ENCODE data around the gene MICAL3. TPM values are rescaled to one million over a fixed set of nuclear protein-coding genes. Genes with fewer than 3 reads are reported as not detected.
"Not testable (repeated sequence)": the region's sequence is repeated elsewhere in the genome, so short reads cannot be mapped to it uniquely, and the experiment has no call there.

The MICAL3 gene
- total RNA-seq, 2 experiments from 2014 or later: 21.9 to 22.5 TPM

GRCh38 chr22:18059094-18059417 lies 34.7 kb upstream of the MICAL3 start:
- H3K27me3 Mint-ChIP-seq: peaks cover 8% of the 10 kb centered on the region
- ATAC-seq: no peak
- no peak for DNase-seq
- CTCF ChIA-PET: interaction anchor here (1.5 kb wide), 2 partner anchors 18 to 31 kb away, joined by 4 to 6 read pairs; no protein-coding TSS in a partner anchor
- intact Hi-C loops (cut with DNase I, micrococcal nuclease): no loop called here
- H3K36me3 Mint-ChIP-seq (ENCODE audit: low read depth): no peaks in the 10 kb centered on the region
- no peaks in the 10 kb centered on the region for H3K9me3 Mint-ChIP-seq (ENCODE audit: low read depth)
- POLR2A ChIA-PET: no interaction called here
- H3K4me1 Mint-ChIP-seq: no peaks in the 10 kb centered on the region
- no peak overlapping the region for H3K4me3 Mint-ChIP-seq
- H3K27ac Mint-ChIP-seq: no peak overlapping the region

GRCh38 chr22:18058371-18059093 lies 34.2 kb upstream of the MICAL3 start:
- Mint-ChIP-seq H3K9me3 (ENCODE audit: low read depth) (no peaks in the 10 kb centered on the region), H3K36me3 (ENCODE audit: low read depth) (no peaks in the 10 kb centered on the region), H3K27ac (no peak overlapping the region), H3K4me1 (no peaks in the 10 kb centered on the region), H3K27me3 (peaks cover 8% of the 10 kb centered on the region), H3K4me3 (no peak overlapping the region)
- ChIA-PET CTCF (interaction anchor here (1.5 kb wide), 2 partner anchors 18 to 30 kb away, joined by 4 to 6 read pairs; no protein-coding TSS in a partner anchor), POLR2A (no interaction called here)
- ATAC-seq (no peak), DNase-seq (no peak)
- intact Hi-C loops (cut with DNase I, micrococcal nuclease): no loop called here

GRCh38 chr22:18057568-18058209 lies 33.3 kb upstream of the MICAL3 start:
- Mint-ChIP-seq H3K27me3 (peaks cover 8% of the 10 kb centered on the region), H3K4me3 (no peak overlapping the region), H3K27ac (no peak overlapping the region), H3K9me3 (ENCODE audit: low read depth) (no peaks in the 10 kb centered on the region), H3K36me3 (ENCODE audit: low read depth) (no peaks in the 10 kb centered on the region), H3K4me1 (no peaks in the 10 kb centered on the region)
- ChIA-PET CTCF (interaction anchor here (1.1 to 1.5 kb wide), 3 partner anchors 12 to 29 kb away, joined by 3 to 6 read pairs (median 4); no protein-coding TSS in a partner anchor), POLR2A (no interaction called here)
- intact Hi-C loops (cut with DNase I, micrococcal nuclease): no loop called here
- DNase-seq: no peak
- no peak for ATAC-seq

- intact Hi-C loops (cut with DNase I, micrococcal nuclease): no loop called here
- ATAC-seq: no peak
- POLR2A ChIA-PET: no interaction called here
- DNase-seq: no peak
- H3K27me3 Mint-ChIP-seq: peaks cover 8% of the 10 kb centered on the region
- H3K4me1 Mint-ChIP-seq: no peaks in the 10 kb centered on the region
- no peak overlapping the region for H3K27ac Mint-ChIP-seq
- H3K9me3 Mint-ChIP-seq (ENCODE audit: low read depth): no peaks in the 10 kb centered on the region
- H3K36me3 Mint-ChIP-seq (ENCODE audit: low read depth): no peaks in the 10 kb centered on the region
- CTCF ChIA-PET: interaction anchor here (1.1 kb wide), 1 partner anchor 11 kb away, joined by 3 read pairs; no protein-coding TSS in a partner anchor
- H3K4me3 Mint-ChIP-seq: no peak overlapping the region
Observed at GRCh38 chr22:18056807-18057474, 32.6 kb upstream of the MICAL3 start.

- Mint-ChIP-seq H3K36me3 (ENCODE audit: low read depth) (no peaks in the 10 kb centered on the region), H3K27me3 (peaks cover 8% of the 10 kb centered on the region), H3K27ac (no peak overlapping the region), H3K4me3 (no peak overlapping the region), H3K9me3 (ENCODE audit: low read depth) (no peaks in the 10 kb centered on the region), H3K4me1 (no peaks in the 10 kb centered on the region)
- DNase-seq (no peak), ATAC-seq (no peak)
- CTCF ChIA-PET: interaction anchor here (0.9 to 1.2 kb wide), 2 partner anchors 20 to 45 kb away, joined by 3 to 6 read pairs; no protein-coding TSS in a partner anchor
- intact Hi-C loops (cut with DNase I, micrococcal nuclease): no loop called here
- POLR2A ChIA-PET: no interaction called here
Observed at GRCh38 chr22:18056161-18056666, 31.9 kb upstream of the MICAL3 start.

GRCh38 chr22:18055619-18056160 lies 31.3 kb upstream of the MICAL3 start:
- Mint-ChIP-seq H3K27me3 (peaks cover 8% of the 10 kb centered on the region), H3K27ac (no peak overlapping the region), H3K4me1 (no peaks in the 10 kb centered on the region), H3K4me3 (no peak overlapping the region), H3K9me3 (ENCODE audit: low read depth) (no peaks in the 10 kb centered on the region), H3K36me3 (ENCODE audit: low read depth) (no peaks in the 10 kb centered on the region)
- POLR2A ChIA-PET: no interaction called here
- CTCF ChIA-PET: interaction anchor here (0.9 to 1.2 kb wide), 2 partner anchors 20 to 45 kb away, joined by 3 to 6 read pairs; no protein-coding TSS in a partner anchor
- ATAC-seq (no peak), DNase-seq (no peak)
- intact Hi-C loops (cut with DNase I, micrococcal nuclease): no loop called here

- H3K9me3 Mint-ChIP-seq (ENCODE audit: low read depth); intact Hi-C loops (cut with DNase I, micrococcal nuclease); ATAC-seq; H3K4me1 Mint-ChIP-seq; DNase-seq; H3K27me3 Mint-ChIP-seq; CTCF ChIA-PET; H3K27ac Mint-ChIP-seq; H3K36me3 Mint-ChIP-seq (ENCODE audit: low read depth); H3K4me3 Mint-ChIP-seq: not testable (repeated sequence)
- POLR2A ChIA-PET: interaction anchor here (1.2 kb wide), 1 partner anchor 24 kb away, joined by 3 read pairs; the partner anchor contains the start of gene PEX26
Observed at GRCh38 chr22:18053216-18053946, 29.0 kb upstream of the MICAL3 start.

- H3K4me3 Mint-ChIP-seq; intact Hi-C loops (cut with DNase I, micrococcal nuclease); H3K27ac Mint-ChIP-seq; ATAC-seq; H3K4me1 Mint-ChIP-seq; H3K27me3 Mint-ChIP-seq; H3K9me3 Mint-ChIP-seq (ENCODE audit: low read depth); POLR2A ChIA-PET; CTCF ChIA-PET; H3K36me3 Mint-ChIP-seq (ENCODE audit: low read depth); DNase-seq: not testable (repeated sequence)
Observed at GRCh38 chr22:18051113-18051512, 26.8 kb upstream of the MICAL3 start.

- Mint-ChIP-seq H3K27me3 (peaks cover 5% of the 10 kb centered on the region), H3K4me3 (no peak overlapping the region), H3K27ac (no peak overlapping the region), H3K4me1 (no peaks in the 10 kb centered on the region), H3K9me3 (ENCODE audit: low read depth) (no peaks in the 10 kb centered on the region), H3K36me3 (ENCODE audit: low read depth) (no peaks in the 10 kb centered on the region)
- CTCF ChIA-PET: no interaction called here
- no peak for ATAC-seq
- DNase-seq: no peak
- POLR2A ChIA-PET: no interaction called here
- intact Hi-C loops (cut with DNase I, micrococcal nuclease): no loop called here
Observed at GRCh38 chr22:18050065-18050464, 25.7 kb upstream of the MICAL3 start.

- no peak for DNase-seq
- H3K27me3 Mint-ChIP-seq: peaks cover 5% of the 10 kb centered on the region
- POLR2A ChIA-PET: no interaction called here
- H3K27ac Mint-ChIP-seq: no peak overlapping the region
- no peak for ATAC-seq
- no peaks in the 10 kb centered on the region for H3K36me3 Mint-ChIP-seq (ENCODE audit: low read depth)
- CTCF ChIA-PET: no interaction called here
- H3K4me1 Mint-ChIP-seq: no peaks in the 10 kb centered on the region
- H3K9me3 Mint-ChIP-seq (ENCODE audit: low read depth): no peaks in the 10 kb centered on the region
- intact Hi-C loops (cut with DNase I, micrococcal nuclease): no loop called here
- no peak overlapping the region for H3K4me3 Mint-ChIP-seq
Observed at GRCh38 chr22:18048441-18048898, 24.1 kb upstream of the MICAL3 start.

GRCh38 chr22:18048041-18048440 lies 23.7 kb upstream of the MICAL3 start:
- Mint-ChIP-seq H3K27me3 (peaks cover 5% of the 10 kb centered on the region), H3K27ac (no peak overlapping the region), H3K4me1 (no peaks in the 10 kb centered on the region), H3K9me3 (ENCODE audit: low read depth) (no peaks in the 10 kb centered on the region), H3K4me3 (no peak overlapping the region), H3K36me3 (ENCODE audit: low read depth) (no peaks in the 10 kb centered on the region)
- ATAC-seq: no peak
- CTCF ChIA-PET: no interaction called here
- intact Hi-C loops (cut with DNase I, micrococcal nuclease): no loop called here
- DNase-seq: no peak
- POLR2A ChIA-PET: no interaction called here
